GM12878 (cell line): ENCODE data around the gene TMSB10. TPM values are rescaled to one million over a fixed set of nuclear protein-coding genes. Genes with fewer than 3 reads are reported as not detected.

Experiments
- ATAC-seq: fragments of 200-7000 bp; cut with Tn5 transposase; 3 replicates; pipeline ENCODE4 v1.9.1; 2020; ENCODE audit warnings: mild to moderate bottlenecking, moderate library complexity
- BruUV-seq: library from RNA; stranded (reverse); fragments of 400-500 nt; replicated peaks from 2 replicates; lab custom pipeline; 2021; lab: Mats Ljungman, UMichigan
- CTCF ChIA-PET: fragments of 300-600 bp; sonication (Branson Sonifier 250); formaldehyde crosslinking; extraction: SDS; loops from one replicate; lab custom pipeline; 2021; ENCODE audit warnings: inconsistent platforms; lab: Yijun Ruan, JAX
- POLR2A ChIA-PET: fragments of 350-600 bp; formaldehyde crosslinking; extraction: SDS; loops from one replicate; lab custom pipeline; 2021; ENCODE audit warnings: inconsistent platforms; lab: Charles Lee
- RAD21 ChIA-PET: fragments of 300-600 bp; sonication (Branson Sonifier 250); formaldehyde crosslinking; loops from one replicate; lab custom pipeline; 2023; ENCODE audit warnings: antibody characterized with exemption; ENCODE audit not compliant: unreplicated experiment; lab: Charles Lee
- SMC1A ChIA-PET: fragments of 300-600 bp; sonication (Branson Sonifier 250); formaldehyde crosslinking; loops from one replicate; lab custom pipeline; 2023; ENCODE audit not compliant: unreplicated experiment, uncharacterized antibody; lab: Charles Lee
- DNase-seq: peaks from one replicate; pipeline ENCODE4 v3.0.0-alpha.2; 2011; ENCODE audit warnings: low read depth, low spot score
- FAIRE-seq: peaks from 3 replicates; lab custom pipeline; 2011; peaks lifted over from hg19 to GRCh38; lab: Jason Lieb, UNC
- H2AFZ ChIP-seq: 2 replicates; pipeline ENCODE4 v1.6.0; 2011; ENCODE audit warnings: low read depth, low read length, control low read depth; ENCODE audit not compliant: control insufficient read depth
- H3K27ac ChIP-seq: 2 replicates; pipeline ENCODE4 v1.5.1; 2011; ENCODE audit warnings: control low read depth; ENCODE audit not compliant: control insufficient read depth, insufficient read depth
- H3K27me3 ChIP-seq, 2 experiments: replicated peaks in 1 of 2; 2 replicates each; pipeline versions ENCODE4 v1.6.0 to v1.6.1; 2011; ENCODE audit warnings: low read length in 1 of 2; ENCODE audit not compliant: control insufficient read depth in 2 of 2, insufficient read depth in 2 of 2
- H3K36me3 ChIP-seq, 2 experiments: 2 replicates each; pipeline ENCODE4 v1.5.1; 2011; ENCODE audit warnings: low read length in 1 of 2; ENCODE audit not compliant: control insufficient read depth in 2 of 2, insufficient read depth in 2 of 2
- H3K4me1 ChIP-seq: 2 replicates; pipeline ENCODE4 v1.6.1; 2011; ENCODE audit warnings: mild to moderate bottlenecking, low read length, moderate library complexity, mixed read lengths; ENCODE audit not compliant: control insufficient read depth, insufficient read depth
- H3K4me2 ChIP-seq: 2 replicates; pipeline ENCODE4 v1.6.0; 2011; ENCODE audit warnings: control low read depth; ENCODE audit not compliant: control insufficient read depth, insufficient read depth
- H3K4me3 ChIP-seq: fragments of 200-600 bp; sonication (generic); 2 replicates; pipeline ENCODE4 v1.5.1; 2016
- H3K79me2 ChIP-seq: 2 replicates; pipeline ENCODE4 v1.6.0; 2011; ENCODE audit warnings: low read length; ENCODE audit not compliant: control insufficient read depth, insufficient read depth
- H3K9ac ChIP-seq: 2 replicates; pipeline ENCODE4 v1.8.0; 2011; ENCODE audit warnings: low read length, control low read depth, mixed read lengths; ENCODE audit not compliant: control insufficient read depth, insufficient read depth
- H3K9me3 ChIP-seq: replicated peaks from 3 replicates; pipeline ENCODE4 v1.5.1; 2011; ENCODE audit warnings: mild to moderate bottlenecking, low read length; ENCODE audit not compliant: control insufficient read depth, insufficient read depth
- H4K20me1 ChIP-seq: 2 replicates; pipeline ENCODE4 v1.6.0; 2011; ENCODE audit not compliant: control insufficient read depth, insufficient read depth
- ASH2L ChIP-seq: fragments of 300-600, 200-600 bp; sonication (generic); IDR thresholded peaks from 2 replicates; pipeline ENCODE4 v1.6.1; 2017; ENCODE audit warnings: low read depth, mild to moderate bottlenecking, borderline replicate concordance
- BACH1 ChIP-seq: fragments of 450-650 bp; IDR thresholded peaks from 2 replicates; pipeline ENCODE4 v1.6.1; 2017; ENCODE audit warnings: mild to moderate bottlenecking, borderline replicate concordance
- DPF2 ChIP-seq: fragments of 450-650 bp; IDR thresholded peaks from 2 replicates; pipeline ENCODE4 v1.6.1; 2017; ENCODE audit warnings: mild to moderate bottlenecking
- HDAC6 ChIP-seq: fragments of 200-600 bp; sonication (generic); IDR thresholded peaks from one replicate; pipeline ENCODE4 v1.8.0; 2017; ENCODE audit warnings: antibody characterized with exemption; ENCODE audit not compliant: unreplicated experiment
- MYC ChIP-seq: IDR thresholded peaks from 2 replicates; pipeline ENCODE4 v1.6.1; 2011; ENCODE audit warnings: mild to moderate bottlenecking, low read length, moderate library complexity, inconsistent platforms; ENCODE audit not compliant: insufficient read depth, insufficient replicate concordance, insufficient read length, severe bottlenecking
- NFYB ChIP-seq: IDR thresholded peaks from 2 replicates; pipeline ENCODE4 v1.6.1; 2011; ENCODE audit warnings: low read depth, mild to moderate bottlenecking, low read length, improper control_type of control experiment, moderate library complexity; ENCODE audit not compliant: insufficient read depth
- PAX5 ChIP-seq: IDR thresholded peaks from 2 replicates; pipeline ENCODE4 v1.6.1; 2011; ENCODE audit warnings: low read depth, low read length, borderline replicate concordance
- POU2F2 ChIP-seq: IDR thresholded peaks from 3 replicates; pipeline ENCODE4 v1.6.1; 2011; ENCODE audit warnings: low read depth, mild to moderate bottlenecking, low read length, borderline replicate concordance
- RFX5 ChIP-seq: IDR thresholded peaks from 2 replicates; pipeline ENCODE4 v1.6.1; 2011; ENCODE audit warnings: low read depth, low read length, improper control_type of control experiment
- YBX1 ChIP-seq: fragments of 450-650 bp; IDR thresholded peaks from 2 replicates; pipeline ENCODE4 v1.6.1; 2016; ENCODE audit warnings: antibody characterized with exemption
- YY1 ChIP-seq: IDR thresholded peaks from 2 replicates; pipeline ENCODE4 v1.6.1; 2011; ENCODE audit warnings: low read depth, mild to moderate bottlenecking, low read length
- WGBS: methylation state at CpG from one replicate; pipeline ENCODE4 v1.1.6; 2016; ENCODE audit warnings: low lambda C conversion rate; ENCODE audit not compliant: insufficient replicate concordance, insufficient coverage; ENCODE audit errors: missing lambda C conversion rate; 5-methylcytosine and 5-hydroxymethylcytosine counted together
- in situ Hi-C: fragments of 300-500 bp; cut with MboI; formaldehyde crosslinking; loops from 9 replicates; pipeline ENCODE4 v1.14.3; 2018; ENCODE audit warnings: mixed read lengths
- intact Hi-C: fragments of 100-400 bp; cut with micrococcal nuclease; formaldehyde crosslinking; loops from one replicate; pipeline ENCODE4 v1.14.2; 2022; ENCODE audit not compliant: unreplicated experiment
- polyA plus RNA-seq, 11 experiments: library from polyadenylated mRNA; depleted of rRNA in 4 of 11; unstranded in 6 of 11; stranded (reverse) in 5 of 11; fragments of >200 nt; fragmentation: Nextera tagmentation in 4 of 11; fragmentation: Illumina TruSeq in 1 of 11; extraction: Ambion mirVana in 4 of 11; extraction: Trizol in 1 of 11; gene quantifications; 1 replicate in 1 of 11; 2 replicates in 10 of 11; pipeline versions ENCODE4 v1.2.1 to v1.2.3, GENCODE V29; 2011 to 2016; ENCODE audit warnings: inconsistent platforms in 2 of 11, missing spikeins in 2 of 11, low read depth in 1 of 11
- total RNA-seq, 4 experiments: library from RNA; depleted of rRNA in 3 of 4; stranded (reverse); fragments of >200 nt in 3 of 4; fragmentation: Illumina TruSeq in 1 of 4; extraction: Trizol in 1 of 4; gene quantifications; 2 replicates each; pipeline versions ENCODE4 v1.2.1 to v1.2.3, GENCODE V29; 2013 to 2021
- TF ChIP-seq, protein P1 (sequence below): IDR thresholded peaks from 2 replicates; pipeline ENCODE4 v1.6.1; 2012; ENCODE audit warnings: mild to moderate bottlenecking, low read depth, low read length
- TF ChIP-seq, protein P2 (sequence below): fragments of 150-350 bp; IDR thresholded peaks from 2 replicates; pipeline ENCODE4 v1.6.1; 2014; ENCODE audit warnings: mild to moderate bottlenecking, low read depth, low read length
- TF ChIP-seq, protein P3 (sequence below): fragments of 450-650 bp; IDR thresholded peaks from 2 replicates; pipeline ENCODE4 v1.6.1; 2017; ENCODE audit warnings: mild to moderate bottlenecking

TMSB10 gene
- total and polyA plus RNA-seq, 10 of the 15 experiments (the other 5 are each of a cell fraction or from before 2014, with no cell fraction given), result 1,406 to 4,860 (median 3,381) TPM

DNA sequence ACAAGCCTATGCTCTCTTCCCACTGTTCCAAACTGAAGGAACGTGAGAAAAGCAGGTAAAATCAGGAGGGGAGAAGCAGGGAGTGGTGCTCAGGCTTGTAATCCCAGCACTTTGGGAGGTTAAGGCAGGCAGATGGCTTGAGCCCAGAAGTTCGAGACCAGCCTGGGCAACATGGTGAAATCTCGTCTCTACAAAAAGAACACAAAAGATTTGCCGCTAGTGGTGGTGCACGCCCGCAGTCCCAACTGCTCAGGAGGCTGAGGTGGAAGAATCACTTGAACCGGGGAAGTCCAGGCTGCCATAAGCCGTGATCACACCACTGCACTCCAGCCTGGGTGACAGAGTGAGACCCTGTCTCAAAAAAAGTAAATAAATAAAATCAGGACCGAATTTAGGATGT, 1.3 kb upstream of the TMSB10 start:
- H3K27ac ChIP-seq, result no peak overlapping the region
- WGBS, result 75% methylated on average over 9 of the region's 9 CpGs
- FAIRE-seq (no peak), DNase-seq (no peak), ATAC-seq (no peak)
- CTCF ChIA-PET, result interaction anchor here (1.2 kb wide), 1 partner anchor 22 kb away, joined by 5 read pairs; no protein-coding TSS in a partner anchor
- SMC1A ChIA-PET, result interaction anchor here (0.6 to 6.0 kb wide), 4 partner anchors 15 to 39 kb away, joined by 3 to 52 read pairs (median 17); no protein-coding TSS in a partner anchor
- no peak overlapping the region; the same call in 1 of the 2 replicates for H3K4me2 ChIP-seq
- BruUV-seq, result no TSS peak
- POLR2A ChIA-PET, result interaction anchor here (1.5 to 5.2 kb wide), 5 partner anchors 15 to 42 kb away, joined by 6 to 71 read pairs (median 28); no protein-coding TSS in a partner anchor
- intact Hi-C loops, result no loop called here
- TF ChIP-seq YY1 (no peak), BACH1 (no peak), POU2F2 (no peak), MYC (no peak), PAX5 (no peak), HDAC6 (no peak), NFYB (no peak), YBX1 (no peak), DPF2 (no peak), RFX5 (no peak), ASH2L (no peak)
- TF ChIP-seq, protein P1, sequence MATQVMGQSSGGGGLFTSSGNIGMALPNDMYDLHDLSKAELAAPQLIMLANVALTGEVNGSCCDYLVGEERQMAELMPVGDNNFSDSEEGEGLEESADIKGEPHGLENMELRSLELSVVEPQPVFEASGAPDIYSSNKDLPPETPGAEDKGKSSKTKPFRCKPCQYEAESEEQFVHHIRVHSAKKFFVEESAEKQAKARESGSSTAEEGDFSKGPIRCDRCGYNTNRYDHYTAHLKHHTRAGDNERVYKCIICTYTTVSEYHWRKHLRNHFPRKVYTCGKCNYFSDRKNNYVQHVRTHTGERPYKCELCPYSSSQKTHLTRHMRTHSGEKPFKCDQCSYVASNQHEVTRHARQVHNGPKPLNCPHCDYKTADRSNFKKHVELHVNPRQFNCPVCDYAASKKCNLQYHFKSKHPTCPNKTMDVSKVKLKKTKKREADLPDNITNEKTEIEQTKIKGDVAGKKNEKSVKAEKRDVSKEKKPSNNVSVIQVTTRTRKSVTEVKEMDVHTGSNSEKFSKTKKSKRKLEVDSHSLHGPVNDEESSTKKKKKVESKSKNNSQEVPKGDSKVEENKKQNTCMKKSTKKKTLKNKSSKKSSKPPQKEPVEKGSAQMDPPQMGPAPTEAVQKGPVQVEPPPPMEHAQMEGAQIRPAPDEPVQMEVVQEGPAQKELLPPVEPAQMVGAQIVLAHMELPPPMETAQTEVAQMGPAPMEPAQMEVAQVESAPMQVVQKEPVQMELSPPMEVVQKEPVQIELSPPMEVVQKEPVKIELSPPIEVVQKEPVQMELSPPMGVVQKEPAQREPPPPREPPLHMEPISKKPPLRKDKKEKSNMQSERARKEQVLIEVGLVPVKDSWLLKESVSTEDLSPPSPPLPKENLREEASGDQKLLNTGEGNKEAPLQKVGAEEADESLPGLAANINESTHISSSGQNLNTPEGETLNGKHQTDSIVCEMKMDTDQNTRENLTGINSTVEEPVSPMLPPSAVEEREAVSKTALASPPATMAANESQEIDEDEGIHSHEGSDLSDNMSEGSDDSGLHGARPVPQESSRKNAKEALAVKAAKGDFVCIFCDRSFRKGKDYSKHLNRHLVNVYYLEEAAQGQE, result no peak
- TF ChIP-seq, protein P2, sequence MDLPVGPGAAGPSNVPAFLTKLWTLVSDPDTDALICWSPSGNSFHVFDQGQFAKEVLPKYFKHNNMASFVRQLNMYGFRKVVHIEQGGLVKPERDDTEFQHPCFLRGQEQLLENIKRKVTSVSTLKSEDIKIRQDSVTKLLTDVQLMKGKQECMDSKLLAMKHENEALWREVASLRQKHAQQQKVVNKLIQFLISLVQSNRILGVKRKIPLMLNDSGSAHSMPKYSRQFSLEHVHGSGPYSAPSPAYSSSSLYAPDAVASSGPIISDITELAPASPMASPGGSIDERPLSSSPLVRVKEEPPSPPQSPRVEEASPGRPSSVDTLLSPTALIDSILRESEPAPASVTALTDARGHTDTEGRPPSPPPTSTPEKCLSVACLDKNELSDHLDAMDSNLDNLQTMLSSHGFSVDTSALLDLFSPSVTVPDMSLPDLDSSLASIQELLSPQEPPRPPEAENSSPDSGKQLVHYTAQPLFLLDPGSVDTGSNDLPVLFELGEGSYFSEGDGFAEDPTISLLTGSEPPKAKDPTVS, result no peak
- TF ChIP-seq, protein P3, sequence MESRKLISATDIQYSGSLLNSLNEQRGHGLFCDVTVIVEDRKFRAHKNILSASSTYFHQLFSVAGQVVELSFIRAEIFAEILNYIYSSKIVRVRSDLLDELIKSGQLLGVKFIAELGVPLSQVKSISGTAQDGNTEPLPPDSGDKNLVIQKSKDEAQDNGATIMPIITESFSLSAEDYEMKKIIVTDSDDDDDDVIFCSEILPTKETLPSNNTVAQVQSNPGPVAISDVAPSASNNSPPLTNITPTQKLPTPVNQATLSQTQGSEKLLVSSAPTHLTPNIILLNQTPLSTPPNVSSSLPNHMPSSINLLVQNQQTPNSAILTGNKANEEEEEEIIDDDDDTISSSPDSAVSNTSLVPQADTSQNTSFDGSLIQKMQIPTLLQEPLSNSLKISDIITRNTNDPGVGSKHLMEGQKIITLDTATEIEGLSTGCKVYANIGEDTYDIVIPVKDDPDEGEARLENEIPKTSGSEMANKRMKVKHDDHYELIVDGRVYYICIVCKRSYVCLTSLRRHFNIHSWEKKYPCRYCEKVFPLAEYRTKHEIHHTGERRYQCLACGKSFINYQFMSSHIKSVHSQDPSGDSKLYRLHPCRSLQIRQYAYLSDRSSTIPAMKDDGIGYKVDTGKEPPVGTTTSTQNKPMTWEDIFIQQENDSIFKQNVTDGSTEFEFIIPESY, result no peak
- no peak overlapping the region for H2AFZ ChIP-seq
- peaks cover 26% of the 10 kb centered on the region for H3K4me1 ChIP-seq
- H3K9me3 ChIP-seq, result no peaks in the 10 kb centered on the region; the same call in 2 of the 3 replicates
- RAD21 ChIA-PET, result interaction anchor here (0.9 to 4.3 kb wide), 5 partner anchors 15 to 36 kb away, joined by 3 to 67 read pairs (median 4); no protein-coding TSS in a partner anchor
- no peak overlapping the region for H3K9ac ChIP-seq
- H3K36me3 ChIP-seq, result no peaks in the 10 kb centered on the region
- in situ Hi-C loops, result no loop called here
- H3K27me3 ChIP-seq, result no peaks in the 10 kb centered on the region
- H3K4me3 ChIP-seq, result no peak overlapping the region
- H3K79me2 ChIP-seq, result peaks cover 20% of the 10 kb centered on the region
- H4K20me1 ChIP-seq, result no peaks in the 10 kb centered on the region
